Ishikawa (cell line): ENCODE results near the gene PARD3.

Source experiments
- CEBPB ChIP-seq: IDR thresholded peaks from 2 replicates; pipeline ENCODE4 v1.6.1; 2012
- CREB1 ChIP-seq: IDR thresholded peaks from 2 replicates; pipeline ENCODE4 v1.6.1; 2012; ENCODE audit warnings: low read depth
- EGR1 ChIP-seq: IDR thresholded peaks from 2 replicates; pipeline ENCODE4 v1.6.1; 2012
- EP300 ChIP-seq: IDR thresholded peaks from 2 replicates; pipeline ENCODE4 v1.6.1; 2012; ENCODE audit warnings: borderline replicate concordance
- FOXM1 ChIP-seq: IDR thresholded peaks from 2 replicates; pipeline ENCODE4 v1.6.1; 2012; ENCODE audit warnings: low read depth, borderline replicate concordance
- MAX ChIP-seq: IDR thresholded peaks from 2 replicates; pipeline ENCODE4 v1.6.1; 2012
- NFIC ChIP-seq: IDR thresholded peaks from 2 replicates; pipeline ENCODE4 v1.6.1; 2012
- RAD21 ChIP-seq: IDR thresholded peaks from 2 replicates; pipeline ENCODE4 v1.6.1; 2012; ENCODE audit warnings: low read depth
- REST ChIP-seq: IDR thresholded peaks from 2 replicates; pipeline ENCODE4 v1.6.1; 2012; ENCODE audit warnings: low read depth, mild to moderate bottlenecking
- TAF1 ChIP-seq: IDR thresholded peaks from 2 replicates; pipeline ENCODE4 v1.6.1; 2012; ENCODE audit warnings: low read depth, mild to moderate bottlenecking
- TCF12 ChIP-seq: IDR thresholded peaks from 2 replicates; pipeline ENCODE4 v1.6.1; 2012; ENCODE audit warnings: low read depth
- TEAD4 ChIP-seq: IDR thresholded peaks from 2 replicates; pipeline ENCODE4 v1.6.1; 2012
- YY1 ChIP-seq: IDR thresholded peaks from 2 replicates; pipeline ENCODE4 v1.6.1; 2012; ENCODE audit warnings: low read depth
- ZBTB7A ChIP-seq: IDR thresholded peaks from 2 replicates; pipeline ENCODE4 v1.6.1; 2012; ENCODE audit warnings: low read depth
- TF ChIP-seq, protein P1 (sequence below): IDR thresholded peaks from 2 replicates; pipeline ENCODE4 v1.6.1; 2012

The PARD3 gene

DNA sequence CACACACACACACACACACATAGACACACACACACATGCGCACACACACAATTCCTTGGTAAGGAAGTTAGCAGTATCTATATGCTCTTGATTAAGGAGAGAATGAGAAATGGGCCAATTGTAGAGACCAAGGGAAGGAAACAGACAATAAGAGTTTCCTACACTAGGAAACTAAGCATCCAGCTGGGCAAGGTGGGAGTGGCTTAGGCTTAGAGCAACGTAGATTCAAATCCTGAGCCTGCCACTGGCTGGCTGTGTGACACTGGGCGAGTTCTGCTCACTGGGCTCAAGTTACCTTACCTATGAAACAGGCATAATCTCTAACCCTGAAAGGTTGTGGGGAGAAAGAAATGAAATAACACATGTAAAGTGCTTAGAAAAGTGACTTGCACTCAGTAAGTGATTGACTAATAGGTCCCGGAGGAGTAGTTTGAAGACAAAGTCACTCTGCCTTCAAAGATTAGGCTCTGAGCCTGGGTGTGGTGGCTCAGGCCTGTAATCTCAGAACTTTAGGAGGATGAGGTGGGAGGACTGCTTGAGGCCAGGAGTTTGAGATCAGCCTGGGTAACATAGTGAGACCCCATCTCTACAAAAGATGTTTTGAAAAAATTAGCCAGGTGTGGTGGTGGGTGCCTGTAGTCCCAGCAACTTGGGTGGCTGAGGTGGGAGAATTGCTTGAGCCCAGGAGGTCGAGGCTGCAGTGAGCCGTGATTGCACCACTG lies 701.4 kb downstream of the PARD3 start:
- TF ChIP-seq EGR1 (no peak), TEAD4 (no peak), REST (no peak), CEBPB (no peak)

DNA sequence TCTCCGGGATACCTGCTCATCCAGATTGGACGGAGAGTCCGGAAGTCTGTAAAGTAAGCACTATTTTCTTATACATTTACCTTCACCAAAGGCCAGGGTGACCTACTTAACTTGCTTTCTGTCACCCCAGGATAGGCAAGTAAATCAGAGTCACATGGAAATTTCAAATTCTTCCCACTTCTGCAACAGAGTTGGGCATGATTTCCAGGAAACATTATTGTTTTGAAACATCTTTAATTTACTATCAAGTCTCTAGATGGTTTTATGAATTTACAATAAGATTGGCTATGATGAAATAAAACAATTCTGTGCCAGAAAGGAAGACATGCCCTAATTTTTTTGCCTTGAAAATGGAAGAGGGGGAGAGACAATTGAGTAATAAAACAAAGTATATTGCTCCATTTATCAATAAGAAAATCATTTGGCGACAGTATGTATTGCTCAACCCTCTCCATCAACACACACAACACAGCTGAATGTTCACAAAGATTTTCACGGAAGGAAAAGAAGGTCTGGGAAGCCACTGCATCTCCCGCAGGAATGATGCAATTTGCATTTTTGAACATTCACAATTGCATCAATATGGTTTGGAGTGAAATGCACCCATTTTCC lies 702.8 kb downstream of the PARD3 start:
- TF ChIP-seq, protein P1, sequence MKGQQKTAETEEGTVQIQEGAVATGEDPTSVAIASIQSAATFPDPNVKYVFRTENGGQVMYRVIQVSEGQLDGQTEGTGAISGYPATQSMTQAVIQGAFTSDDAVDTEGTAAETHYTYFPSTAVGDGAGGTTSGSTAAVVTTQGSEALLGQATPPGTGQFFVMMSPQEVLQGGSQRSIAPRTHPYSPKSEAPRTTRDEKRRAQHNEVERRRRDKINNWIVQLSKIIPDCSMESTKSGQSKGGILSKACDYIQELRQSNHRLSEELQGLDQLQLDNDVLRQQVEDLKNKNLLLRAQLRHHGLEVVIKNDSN, result no peak
- TF ChIP-seq EGR1 (no peak), CEBPB (no peak), TAF1 (no peak), NFIC (no peak)

GRCh38 chr10:34111179-34111578 lies 703.9 kb downstream of the PARD3 start:
- TF ChIP-seq EP300, result no peak
- TF ChIP-seq CEBPB, result no peak
- no peak for TF ChIP-seq FOXM1
- no peak for TF ChIP-seq NFIC
- no peak for TF ChIP-seq TAF1
- no peak for TF ChIP-seq RAD21
- TF ChIP-seq, protein P1, result no peak

- TF ChIP-seq CREB1 (no peak), ZBTB7A (no peak), EP300 (no peak), REST (no peak), CEBPB (no peak), MAX (no peak), TEAD4 (no peak), NFIC (no peak), TCF12 (no peak), EGR1 (no peak), FOXM1 (no peak), YY1 (no peak), RAD21 (no peak), TAF1 (no peak)
- TF ChIP-seq, protein P1, result no peak
These were observed 705.0 kb downstream of the PARD3 start for GRCh38 chr10:34109952-34110702.

GRCh38 chr10:34109495-34109894 lies 705.6 kb downstream of the PARD3 start:
- TF ChIP-seq RAD21, result no peak
- no peak for TF ChIP-seq YY1
- TF ChIP-seq TEAD4, result no peak
- no peak for TF ChIP-seq TCF12
- no peak for TF ChIP-seq CREB1
- no peak for TF ChIP-seq NFIC
- TF ChIP-seq REST, result no peak
- TF ChIP-seq, protein P1, result no peak
